HepG2 (cell line): ENCODE measurements around the gene PEAK1. TPM values are rescaled to one million over a fixed set of nuclear protein-coding genes. Genes with fewer than 3 reads are reported as not detected.

ENCODE experiments used
- ATAC-seq: fragments of 200-7000 bp; cut with Tn5 transposase; 3 replicates; pipeline ENCODE4 v1.9.1; 2020; ENCODE audit warnings: mild to moderate bottlenecking, moderate library complexity
- BruUV-seq: library from RNA; stranded (reverse); fragments of 400-500 nt; replicated peaks from 2 replicates; lab custom pipeline; 2021; lab: Mats Ljungman, UMichigan
- CTCF ChIA-PET: fragments of 300-600 bp; formaldehyde crosslinking; extraction: SDS; loops from one replicate; lab custom pipeline; 2021; ENCODE audit warnings: low total read pairs, inconsistent platforms, low intra/inter-chr PET ratio; lab: Yijun Ruan, JAX
- POLR2A ChIA-PET: fragments of 350-600 bp; sonication (Branson Sonifier 250); formaldehyde crosslinking; loops from one replicate; lab custom pipeline; 2020; ENCODE audit warnings: antibody characterized with exemption, inconsistent platforms; lab: Yijun Ruan, JAX
- DNase-seq: peaks from one replicate; pipeline ENCODE4 v3.0.0-alpha.2; 2015; ENCODE audit warnings: low spot score
- FAIRE-seq: peaks from 3 replicates; lab custom pipeline; 2011; peaks lifted over from hg19 to GRCh38; lab: Jason Lieb, UNC
- H2AFZ ChIP-seq: one replicate; pipeline ENCODE4 v1.6.1; 2011; ENCODE audit warnings: low read length, inconsistent platforms
- H3K27ac ChIP-seq: fragments of 300-600 bp; 3 replicates; pipeline ENCODE4 v1.8.0; 2011; ENCODE audit warnings: mixed run types, mild to moderate bottlenecking, mixed read lengths, low read length, inconsistent platforms; ENCODE audit not compliant: insufficient read depth; ENCODE audit errors: extremely low read length
- H3K27me3 ChIP-seq, 2 experiments: fragments of 200-600 bp in 1 of 2; 2 replicates in 1 of 2; 3 replicates in 1 of 2; pipeline versions ENCODE4 v1.6.0 to v1.8.0; 2011; ENCODE audit warnings: low read length in 2 of 2, mild to moderate bottlenecking in 2 of 2, moderate library complexity in 2 of 2, inconsistent platforms in 1 of 2; ENCODE audit not compliant: insufficient read depth in 2 of 2, control insufficient read depth in 1 of 2
- H3K36me3 ChIP-seq, 2 experiments: fragments of 200-600 bp in 1 of 2; replicated peaks in 1 of 2; 2 replicates in 1 of 2; 3 replicates in 1 of 2; pipeline versions ENCODE4 v1.5.1 to v1.8.0; 2011; ENCODE audit warnings: low read length in 2 of 2, inconsistent platforms in 1 of 2; ENCODE audit not compliant: insufficient read depth in 2 of 2, control insufficient read depth in 1 of 2
- H3K4me1 ChIP-seq: 2 replicates; pipeline ENCODE4 v1.5.1; 2012; ENCODE audit warnings: low read length, inconsistent platforms; ENCODE audit not compliant: insufficient read depth
- H3K4me2 ChIP-seq: 2 replicates; pipeline ENCODE4 v1.6.0; 2011; ENCODE audit warnings: low read depth, low read length, inconsistent platforms
- H3K4me3 ChIP-seq, 3 experiments: fragments of 200-600 bp in 1 of 3; sonication (generic), shearing (Covaris generic) in 1 of 3; replicated peaks in 1 of 3; 2 replicates each; pipeline ENCODE4 v1.5.1; 2011 to 2016; ENCODE audit warnings: low read length in 3 of 3, inconsistent platforms in 2 of 3, low read depth in 2 of 3, mild to moderate bottlenecking in 2 of 3, control low read depth in 1 of 3, mixed read lengths in 1 of 3; ENCODE audit not compliant: insufficient read depth in 1 of 3
- H3K79me2 ChIP-seq: one replicate; pipeline ENCODE4 v1.6.1; 2011; ENCODE audit warnings: low read length, inconsistent platforms; ENCODE audit not compliant: insufficient read depth
- H3K9ac ChIP-seq: 2 replicates; pipeline ENCODE4 v1.6.0; 2011; ENCODE audit warnings: mild to moderate bottlenecking, low read depth, low read length, inconsistent platforms; ENCODE audit not compliant: insufficient read depth
- H3K9me3 ChIP-seq: 2 replicates; pipeline ENCODE4 v1.5.1; 2012; ENCODE audit warnings: mild to moderate bottlenecking, low read length
- H4K20me1 ChIP-seq: 2 replicates; pipeline ENCODE4 v1.6.0; 2011; ENCODE audit warnings: inconsistent platforms, mild to moderate bottlenecking, low read length, moderate library complexity; ENCODE audit not compliant: insufficient read depth
- CHCHD3 ChIP-seq: sonication (generic); formaldehyde crosslinking; IDR thresholded peaks from 2 replicates; pipeline ENCODE4 v1.8.0; 2022; ENCODE audit warnings: mild to moderate bottlenecking, missing genetic modification reagents, moderate library complexity
- CTCF ChIP-seq: sonication (generic); formaldehyde crosslinking; IDR thresholded peaks from 2 replicates; pipeline ENCODE4 v1.5.0; 2020; ENCODE audit warnings: mild to moderate bottlenecking, missing genetic modification reagents, moderate library complexity
- FOXM1 ChIP-seq: sonication (generic); formaldehyde crosslinking; IDR thresholded peaks from 2 replicates; pipeline ENCODE4 v1.5.0; 2020; ENCODE audit warnings: missing genetic modification reagents
- NR2C2 ChIP-seq: sonication (generic); formaldehyde crosslinking; IDR thresholded peaks from 2 replicates; pipeline ENCODE4 v1.4.0; 2020; ENCODE audit warnings: missing genetic modification reagents, mild to moderate bottlenecking, moderate library complexity, borderline replicate concordance
- PAF1 ChIP-seq: IDR thresholded peaks from 2 replicates; pipeline ENCODE4 v1.6.1; 2016; ENCODE audit warnings: missing genetic modification reagents, missing compliant biosample characterization
- REST ChIP-seq, 2 experiments: IDR thresholded peaks; 2 replicates each; pipeline ENCODE4 v1.6.1; 2011 to 2012; ENCODE audit warnings: low read length in 2 of 2, borderline replicate concordance in 1 of 2, low read depth in 1 of 2, mild to moderate bottlenecking in 1 of 2, moderate library complexity in 1 of 2
- ZBTB37 ChIP-seq: sonication (generic); formaldehyde crosslinking; IDR thresholded peaks from 2 replicates; pipeline ENCODE4 v1.4.0; 2020; ENCODE audit warnings: mild to moderate bottlenecking, missing genetic modification reagents
- ZNF432 ChIP-seq: sonication (generic); formaldehyde crosslinking; IDR thresholded peaks from 2 replicates; pipeline ENCODE4 v1.5.0; 2020; ENCODE audit warnings: missing genetic modification reagents, mild to moderate bottlenecking, borderline replicate concordance
- WGBS: methylation state at CpG from one replicate; pipeline ENCODE4 v1.1.6; 2017; ENCODE audit warnings: low lambda C conversion rate; 5-methylcytosine and 5-hydroxymethylcytosine counted together
- in situ Hi-C: cut with HindIII; loops from 2 replicates; pipeline ENCODE4 v1.10.0; 2017; ENCODE audit warnings: low pct_unique_long_range_greater_than_20kb; ENCODE audit not compliant: extremely low pct_ligation_motif_present
- intact Hi-C: fragments of 100-400 bp; cut with micrococcal nuclease; formaldehyde crosslinking; loops from one replicate; pipeline ENCODE4 v1.10.0; 2022; ENCODE audit not compliant: unreplicated experiment
- polyA plus RNA-seq, 8 experiments: library from polyadenylated mRNA; depleted of rRNA in 3 of 8; stranded (reverse) in 7 of 8; unstranded in 1 of 8; fragments of >200 nt; fragmentation: Illumina TruSeq in 4 of 8; extraction: Trizol in 4 of 8; gene quantifications; 2 replicates each; pipeline versions ENCODE4 v1.2.1 to v1.2.3, GENCODE V29; 2011 to 2016; ENCODE audit warnings: low read depth in 4 of 8, missing spikeins in 1 of 8, mixed read lengths in 1 of 8; ENCODE audit not compliant: insufficient read depth in 1 of 8
- total RNA-seq, 5 experiments: library from RNA; depleted of rRNA; stranded (reverse); fragments of >200 nt; fragmentation: Illumina TruSeq; extraction: Trizol; gene quantifications; 2 replicates each; pipeline ENCODE4 v1.2.3, GENCODE V29; 2016; ENCODE audit warnings: low read depth in 1 of 5
- TF ChIP-seq, protein P1 (sequence below): sonication (generic); formaldehyde crosslinking; IDR thresholded peaks from 2 replicates; pipeline ENCODE4 v1.4.0; 2020; ENCODE audit warnings: missing genetic modification reagents
- TF ChIP-seq, protein P2 (sequence below): sonication (generic); formaldehyde crosslinking; IDR thresholded peaks from 2 replicates; pipeline ENCODE4 v1.8.0; 2022; ENCODE audit warnings: mild to moderate bottlenecking, missing genetic modification reagents, moderate library complexity

PEAK1 gene
- total and polyA plus RNA-seq, 2 of the 13 experiments (the other 11 are each of a cell fraction or from before 2014, with no cell fraction given) = 6.0 to 6.6 TPM

DNA sequence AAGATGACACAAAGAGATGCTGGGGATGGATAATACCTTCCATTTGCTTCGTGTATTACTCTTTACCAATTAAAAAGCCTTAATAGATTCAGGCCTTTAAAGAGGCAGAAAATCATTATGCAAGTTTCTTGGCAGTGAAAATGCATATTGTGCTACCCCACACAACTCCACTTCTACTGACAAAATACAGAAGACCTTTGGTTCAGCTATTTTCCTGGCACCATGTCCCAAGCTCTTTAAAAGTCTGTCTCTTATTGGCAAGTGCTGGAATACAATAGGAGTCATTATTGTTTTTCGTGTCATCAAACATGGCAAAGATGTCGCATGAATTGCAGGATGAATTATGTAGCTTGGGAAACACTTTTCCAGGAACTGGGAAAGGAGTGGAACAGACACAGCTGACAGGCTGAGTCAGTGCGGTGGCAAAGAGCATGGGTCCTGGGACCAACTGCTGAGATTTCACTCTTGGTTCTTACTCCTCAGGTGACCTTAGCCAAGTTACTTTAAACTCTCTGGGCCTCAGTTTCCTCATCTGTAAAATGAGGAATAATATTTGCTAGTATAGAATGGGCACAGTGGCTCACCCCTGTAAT, 343.5 kb downstream of the PEAK1 start (continued):
- TF ChIP-seq REST (IDR thresholded peaks at IDR 0.05; ENCODE audit: borderline replicate concordance in 1 of 2, low read depth in 1 of 2, low read length in 2 of 2) = no peak

DNA sequence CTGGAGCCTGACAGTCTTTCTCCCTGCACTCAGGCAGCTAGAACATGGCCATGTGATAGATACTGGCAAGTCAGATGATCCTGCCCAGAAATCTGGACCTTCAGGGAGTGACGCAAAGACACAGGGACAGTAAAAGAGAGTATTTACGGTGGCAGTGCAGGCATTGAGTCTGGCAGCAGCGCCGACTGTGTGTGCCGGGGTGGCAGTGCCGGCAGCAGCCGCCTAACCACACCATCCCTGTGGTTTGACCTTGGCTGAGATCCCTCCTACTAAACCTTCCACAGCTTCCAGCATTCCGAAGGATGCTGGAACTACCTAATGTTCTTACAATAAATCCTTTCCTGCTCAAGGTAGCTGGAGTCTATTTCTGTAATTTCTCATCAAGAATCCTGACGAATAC, 344.4 kb downstream of the PEAK1 start:
- Histone ChIP-seq H3K9ac (no peak overlapping the region), H3K4me3 (no peak overlapping the region), H3K4me1 (peaks cover 6% of the 10 kb centered on the region; the same call in 1 of the 2 replicates), H3K9me3 (no peaks in the 10 kb centered on the region), H3K27me3 (peaks cover 0 to 29% of the 10 kb centered on the region in 2 experiments; a peak in 3 of 5 replicates), H3K27ac (no peak overlapping the region), H3K79me2 (no peaks in the 10 kb centered on the region), H3K36me3 (no peaks in the 10 kb centered on the region), H2AFZ (no peak overlapping the region), H3K4me2 (no peak overlapping the region; the same call in 1 of the 2 replicates), H4K20me1 (no peaks in the 10 kb centered on the region)
- DNase-seq (peak; percentile 19), ATAC-seq (0 out of 3 replicates have a peak, but pooled peaks have one; percentile 18), FAIRE-seq (no peak)
- ChIA-PET POLR2A (no interaction called here), CTCF (no interaction called here)
- no TSS peak for BruUV-seq
- 9% methylated on average over 9 of the region's 9 CpGs for WGBS
- in situ Hi-C loops = no loop called here
- TF ChIP-seq NR2C2 = no peak
- no peak for TF ChIP-seq PAF1 (CRISPR knock-in tag)
- TF ChIP-seq, protein P1, sequence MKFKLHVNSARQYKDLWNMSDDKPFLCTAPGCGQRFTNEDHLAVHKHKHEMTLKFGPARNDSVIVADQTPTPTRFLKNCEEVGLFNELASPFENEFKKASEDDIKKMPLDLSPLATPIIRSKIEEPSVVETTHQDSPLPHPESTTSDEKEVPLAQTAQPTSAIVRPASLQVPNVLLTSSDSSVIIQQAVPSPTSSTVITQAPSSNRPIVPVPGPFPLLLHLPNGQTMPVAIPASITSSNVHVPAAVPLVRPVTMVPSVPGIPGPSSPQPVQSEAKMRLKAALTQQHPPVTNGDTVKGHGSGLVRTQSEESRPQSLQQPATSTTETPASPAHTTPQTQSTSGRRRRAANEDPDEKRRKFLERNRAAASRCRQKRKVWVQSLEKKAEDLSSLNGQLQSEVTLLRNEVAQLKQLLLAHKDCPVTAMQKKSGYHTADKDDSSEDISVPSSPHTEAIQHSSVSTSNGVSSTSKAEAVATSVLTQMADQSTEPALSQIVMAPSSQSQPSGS (CRISPR knock-in tag) = no peak
- no peak for TF ChIP-seq FOXM1 (CRISPR knock-in tag)
- TF ChIP-seq ZBTB37 (CRISPR knock-in tag) = peak; percentile 45; the same call in 1 of the 2 replicates
- TF ChIP-seq CTCF (CRISPR knock-in tag) = 0 out of 2 replicates have a peak, but pooled peaks have one; percentile 14
- TF ChIP-seq CHCHD3 = no peak
- no peak for TF ChIP-seq ZNF432
- TF ChIP-seq, protein P2, sequence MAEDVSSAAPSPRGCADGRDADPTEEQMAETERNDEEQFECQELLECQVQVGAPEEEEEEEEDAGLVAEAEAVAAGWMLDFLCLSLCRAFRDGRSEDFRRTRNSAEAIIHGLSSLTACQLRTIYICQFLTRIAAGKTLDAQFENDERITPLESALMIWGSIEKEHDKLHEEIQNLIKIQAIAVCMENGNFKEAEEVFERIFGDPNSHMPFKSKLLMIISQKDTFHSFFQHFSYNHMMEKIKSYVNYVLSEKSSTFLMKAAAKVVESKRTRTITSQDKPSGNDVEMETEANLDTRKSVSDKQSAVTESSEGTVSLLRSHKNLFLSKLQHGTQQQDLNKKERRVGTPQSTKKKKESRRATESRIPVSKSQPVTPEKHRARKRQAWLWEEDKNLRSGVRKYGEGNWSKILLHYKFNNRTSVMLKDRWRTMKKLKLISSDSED (CRISPR knock-in tag) = no peak
- intact Hi-C loops = no loop called here
